DND-41 (cell line): Measurements from ENCODE around the gene BTBD7.

Experiments used
- EZH2 ChIP-seq: IDR thresholded peaks from 3 replicates; pipeline ENCODE4 v1.6.1; 2012; ENCODE audit warnings: borderline replicate concordance, low read depth, mild to moderate bottlenecking, moderate library complexity, low read length, inconsistent platforms; ENCODE audit not compliant: severe bottlenecking
- TF ChIP-seq, protein P1 (sequence below): IDR thresholded peaks from 2 replicates; pipeline ENCODE4 v1.5.1; 2012; ENCODE audit warnings: borderline replicate concordance, low read length, moderate library complexity, mild to moderate bottlenecking; ENCODE audit not compliant: poor library complexity, severe bottlenecking; ENCODE audit errors: extremely low read depth

GRCh38 chr14:93316716-93317115 lies 16.1 kb downstream of the BTBD7 start:
- TF ChIP-seq, protein P1, sequence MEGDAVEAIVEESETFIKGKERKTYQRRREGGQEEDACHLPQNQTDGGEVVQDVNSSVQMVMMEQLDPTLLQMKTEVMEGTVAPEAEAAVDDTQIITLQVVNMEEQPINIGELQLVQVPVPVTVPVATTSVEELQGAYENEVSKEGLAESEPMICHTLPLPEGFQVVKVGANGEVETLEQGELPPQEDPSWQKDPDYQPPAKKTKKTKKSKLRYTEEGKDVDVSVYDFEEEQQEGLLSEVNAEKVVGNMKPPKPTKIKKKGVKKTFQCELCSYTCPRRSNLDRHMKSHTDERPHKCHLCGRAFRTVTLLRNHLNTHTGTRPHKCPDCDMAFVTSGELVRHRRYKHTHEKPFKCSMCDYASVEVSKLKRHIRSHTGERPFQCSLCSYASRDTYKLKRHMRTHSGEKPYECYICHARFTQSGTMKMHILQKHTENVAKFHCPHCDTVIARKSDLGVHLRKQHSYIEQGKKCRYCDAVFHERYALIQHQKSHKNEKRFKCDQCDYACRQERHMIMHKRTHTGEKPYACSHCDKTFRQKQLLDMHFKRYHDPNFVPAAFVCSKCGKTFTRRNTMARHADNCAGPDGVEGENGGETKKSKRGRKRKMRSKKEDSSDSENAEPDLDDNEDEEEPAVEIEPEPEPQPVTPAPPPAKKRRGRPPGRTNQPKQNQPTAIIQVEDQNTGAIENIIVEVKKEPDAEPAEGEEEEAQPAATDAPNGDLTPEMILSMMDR = no peak
- TF ChIP-seq EZH2 = no peak
